Hippocampal formation (tissue), 2 donors: ENCODE data around the gene ZNF358.
"Not testable (repeated sequence)": the region's sequence is repeated elsewhere in the genome, so short reads cannot be mapped to it uniquely, and the experiment has no call there.

Experiments used
- DNase-seq, 2 donors: peaks; one replicate each; lab custom pipeline; 2025; lab: John Stamatoyannopoulos, UW

Gene ZNF358

GRCh38 chr19:7535998-7536695 lies 20.2 kb downstream of the ZNF358 start:
- no peak for DNase-seq

DNA sequence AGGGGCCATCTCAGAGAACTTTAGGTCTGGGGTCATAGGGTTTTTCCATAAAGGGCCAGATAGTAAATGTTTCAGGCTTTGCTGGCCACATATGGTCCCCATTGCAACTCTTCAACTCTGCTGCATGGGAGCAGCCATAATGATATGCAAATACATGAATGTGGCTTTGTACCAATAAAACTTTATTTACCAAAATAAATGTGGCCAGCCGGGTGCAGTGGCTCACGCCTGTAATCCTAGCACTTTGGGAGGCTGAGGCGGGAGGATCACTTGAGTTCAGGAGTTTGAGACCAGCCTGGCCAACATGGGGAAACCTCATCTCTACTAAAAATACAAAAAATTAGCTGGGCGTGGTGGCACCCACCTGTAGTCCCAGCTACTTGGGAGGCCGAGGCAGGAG lies 23.1 kb downstream of the ZNF358 start:
- DNase-seq: not testable (repeated sequence)

GRCh38 chr19:7539827-7540425 lies 24.0 kb downstream of the ZNF358 start:
- DNase-seq: no peak

- DNase-seq: no peak
Measured at GRCh38 chr19:7540761-7541474, 25.0 kb downstream of the ZNF358 start.

DNA sequence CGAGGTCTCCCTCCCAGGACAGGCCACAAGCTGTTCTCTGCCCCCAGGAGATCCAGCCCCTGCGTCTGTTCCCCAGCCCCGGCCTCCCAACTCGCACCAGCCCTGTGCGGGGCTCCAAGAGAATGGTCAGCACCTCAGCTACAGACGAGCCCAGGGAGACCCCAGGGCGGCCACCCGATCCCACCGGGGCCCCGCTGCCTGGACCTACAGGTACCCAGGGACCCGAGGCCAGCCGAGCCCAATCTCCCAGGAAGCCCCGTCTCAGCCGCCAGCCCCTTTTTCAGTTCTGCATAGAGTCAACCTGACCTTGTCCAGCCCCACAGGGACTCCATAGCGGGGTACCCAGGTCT lies 25.5 kb downstream of the ZNF358 start:
- DNase-seq: no peak

DNA sequence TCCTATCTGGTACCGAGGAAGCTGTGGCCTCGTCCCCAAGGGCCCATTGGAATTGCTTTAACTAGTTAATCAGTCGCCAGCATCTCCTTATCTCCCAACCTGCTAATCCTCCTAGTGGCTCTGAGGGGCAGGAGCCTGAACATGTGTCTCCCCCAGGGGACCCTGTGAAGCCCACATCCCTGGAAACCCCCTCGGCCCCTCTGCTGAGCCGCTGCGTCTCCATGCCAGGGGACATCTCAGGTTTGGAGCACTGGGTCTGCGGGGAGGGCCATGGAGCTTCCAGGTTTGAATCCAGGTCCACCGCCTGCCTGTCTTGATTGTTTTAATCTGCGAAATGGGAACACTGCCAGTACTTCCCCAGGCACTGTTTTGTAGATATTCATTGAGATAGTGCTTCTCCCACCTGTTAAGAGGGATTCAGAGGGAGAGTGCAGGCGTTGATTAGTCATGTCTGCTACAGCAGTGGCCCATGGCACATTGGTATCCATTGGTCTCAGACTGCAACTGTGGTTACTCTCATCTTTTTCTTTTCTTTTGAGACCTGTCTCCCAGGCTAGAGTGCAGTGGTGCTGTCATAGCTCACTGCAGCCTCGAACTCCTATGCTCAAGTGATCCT lies 26.0 kb downstream of the ZNF358 start:
- no peak for DNase-seq

GRCh38 chr19:7542556-7543348 lies 26.8 kb downstream of the ZNF358 start:
- no peak for DNase-seq

- peak in 1 of 2 donors; percentile 10 for DNase-seq
Measured at GRCh38 chr19:7544626-7545025, 28.7 kb downstream of the ZNF358 start.

GRCh38 chr19:7545300-7545699 lies 29.4 kb downstream of the ZNF358 start:
- DNase-seq: no peak

- DNase-seq: no peak
Measured at GRCh38 chr19:7545904-7546303, 30.0 kb downstream of the ZNF358 start.

GRCh38 chr19:7547159-7547558 lies 31.3 kb downstream of the ZNF358 start:
- no peak for DNase-seq

DNA sequence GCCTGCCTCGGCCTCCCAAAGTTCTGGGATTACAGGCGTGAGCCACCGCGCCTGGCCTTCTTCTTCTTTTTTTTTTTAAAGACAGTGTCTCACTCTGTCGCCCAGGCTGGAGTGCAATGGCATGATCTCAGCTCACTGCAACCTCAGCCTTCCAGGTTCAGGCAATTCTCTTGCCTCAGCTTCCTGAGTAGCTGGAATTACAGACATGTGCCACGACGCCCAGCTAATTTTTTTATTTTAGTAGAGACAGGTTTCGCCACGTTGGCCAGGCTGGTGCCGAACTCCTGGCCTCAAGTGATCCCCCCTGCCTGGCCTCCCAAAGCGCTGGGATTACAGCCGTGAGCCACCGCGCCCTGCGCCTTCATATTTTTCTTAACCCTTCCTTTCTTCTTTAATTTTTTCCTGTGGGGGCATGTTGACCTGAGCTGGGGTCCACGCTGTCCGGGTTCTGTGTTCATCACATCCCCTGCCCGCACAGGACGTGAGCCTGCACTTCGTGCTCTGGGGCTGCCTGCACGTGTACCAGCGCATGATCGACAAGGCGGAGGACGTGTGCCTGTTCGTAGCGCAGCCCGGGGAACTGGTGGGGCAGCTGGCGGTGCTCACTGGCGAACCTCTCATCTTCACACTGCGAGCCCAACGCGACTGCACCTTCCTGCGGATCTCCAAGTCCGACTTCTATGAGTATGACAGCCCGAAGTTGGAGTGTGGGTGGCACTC lies 33.7 kb downstream of the ZNF358 start:
- no peak for DNase-seq

- no peak for DNase-seq
Measured at GRCh38 chr19:7550169-7550770, 34.4 kb downstream of the ZNF358 start.

DNA sequence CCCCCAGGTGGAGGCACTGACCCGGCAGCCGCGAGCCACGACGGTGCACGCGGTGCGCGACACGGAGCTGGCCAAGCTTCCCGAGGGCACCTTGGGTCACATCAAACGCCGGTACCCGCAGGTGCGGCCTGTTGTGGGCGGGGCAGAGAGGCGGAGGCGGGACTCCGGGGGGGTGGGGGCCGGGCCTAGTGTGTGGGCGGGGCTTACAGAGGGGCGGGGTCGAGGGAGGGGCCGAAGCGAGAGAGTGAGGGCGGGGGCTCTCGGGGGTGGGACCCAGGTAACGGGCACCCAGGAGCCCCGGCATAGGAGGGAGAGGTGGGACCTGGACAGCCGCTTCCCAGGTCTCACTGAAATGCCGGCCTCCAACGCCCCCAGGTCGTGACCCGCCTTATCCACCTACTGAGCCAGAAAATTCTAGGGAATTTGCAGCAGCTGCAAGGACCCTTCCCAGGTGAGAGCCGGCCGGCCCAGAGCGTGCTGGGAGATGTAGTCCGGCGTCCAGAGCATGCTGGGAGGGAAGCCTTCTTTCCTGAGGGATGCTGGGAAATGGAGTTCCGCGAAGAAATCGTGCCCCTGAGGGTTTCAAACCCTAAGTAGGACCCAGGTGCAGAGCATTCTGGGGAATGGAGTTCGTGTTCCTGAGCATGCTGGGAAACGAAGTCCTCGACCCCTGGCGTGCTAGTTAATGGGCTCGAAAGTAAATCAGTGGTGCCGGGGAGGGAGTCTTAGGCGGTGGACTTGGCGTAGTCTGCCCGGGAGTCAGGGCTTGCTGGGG lies 35.3 kb downstream of the ZNF358 start:
- peak; percentile 37 to 45 for DNase-seq

DNA sequence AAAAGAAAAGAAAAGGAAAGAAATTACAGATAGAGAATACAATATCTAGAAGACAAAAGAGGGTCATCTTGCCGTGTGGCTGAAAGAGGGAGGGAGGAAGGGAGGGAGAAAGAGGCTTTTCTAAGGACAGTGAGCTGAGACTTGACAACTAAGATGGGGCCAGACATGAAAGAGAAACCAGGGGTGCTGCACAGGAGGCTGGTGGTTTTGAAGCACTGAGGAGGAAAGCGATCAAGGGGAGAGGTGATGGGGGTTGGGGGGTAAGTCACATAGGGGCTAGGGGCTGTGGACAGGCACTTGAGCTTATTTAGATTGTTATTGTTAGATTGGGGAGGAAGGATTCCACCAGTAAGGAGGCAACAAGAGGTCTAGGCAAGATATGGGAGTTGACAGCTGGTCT lies 36.9 kb downstream of the ZNF358 start:
- DNase-seq: no peak

DNA sequence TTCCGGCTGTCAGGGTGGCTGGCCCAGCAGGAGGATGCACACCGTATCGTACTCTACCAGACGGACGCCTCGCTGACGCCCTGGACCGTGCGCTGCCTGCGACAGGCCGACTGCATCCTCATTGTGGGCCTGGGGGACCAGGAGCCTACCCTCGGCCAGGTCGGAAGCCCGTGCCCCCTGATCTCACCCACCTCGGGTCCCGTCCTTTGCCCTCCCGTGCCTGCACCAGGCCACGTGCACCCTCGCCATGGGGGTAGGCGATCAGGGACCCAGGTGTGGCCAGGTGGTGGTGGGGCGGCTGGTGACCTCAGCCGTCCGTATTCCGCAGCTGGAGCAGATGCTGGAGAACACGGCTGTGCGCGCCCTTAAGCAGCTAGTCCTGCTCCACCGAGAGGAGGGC lies 38.7 kb downstream of the ZNF358 start:
- DNase-seq: no peak

DNA sequence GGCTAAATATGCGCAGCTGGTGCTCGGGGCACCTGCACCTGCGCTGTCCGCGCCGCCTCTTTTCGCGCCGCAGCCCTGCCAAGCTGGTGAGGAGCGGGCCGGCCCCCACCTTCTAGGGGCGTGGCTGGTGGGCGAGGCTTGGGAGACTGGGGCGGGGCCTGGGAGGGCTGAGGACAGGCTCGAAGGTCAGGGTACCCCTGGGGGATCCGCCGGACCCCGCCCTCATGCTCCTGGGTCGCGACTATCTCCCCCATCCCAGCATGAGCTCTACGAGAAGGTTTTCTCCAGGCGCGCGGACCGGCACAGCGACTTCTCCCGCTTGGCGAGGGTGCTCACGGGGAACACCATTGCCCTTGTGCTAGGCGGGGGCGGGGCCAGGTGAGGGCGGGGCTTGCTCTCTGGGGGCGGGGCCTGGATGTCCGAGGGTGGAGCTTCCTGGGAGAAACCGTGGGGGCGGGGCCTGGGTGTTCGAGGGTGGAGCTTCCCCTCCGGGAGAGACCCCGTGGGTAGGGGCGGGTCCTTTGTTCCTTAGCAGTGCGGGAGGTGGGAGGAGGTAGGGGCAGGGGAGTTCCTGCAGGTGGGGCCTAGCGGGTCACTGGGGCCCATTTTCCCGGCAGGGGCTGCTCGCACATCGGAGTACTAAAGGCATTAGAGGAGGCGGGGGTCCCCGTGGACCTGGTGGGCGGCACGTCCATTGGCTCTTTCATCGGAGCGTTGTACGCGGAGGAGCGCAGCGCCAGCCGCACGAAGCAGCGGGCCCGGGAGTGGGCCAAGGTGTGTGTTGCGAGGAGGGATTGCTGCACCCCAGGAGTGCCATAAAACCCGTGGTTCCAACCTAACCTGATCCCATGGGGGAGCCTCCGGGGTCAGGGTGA lies 39.3 kb downstream of the ZNF358 start:
- no peak for DNase-seq

DNA sequence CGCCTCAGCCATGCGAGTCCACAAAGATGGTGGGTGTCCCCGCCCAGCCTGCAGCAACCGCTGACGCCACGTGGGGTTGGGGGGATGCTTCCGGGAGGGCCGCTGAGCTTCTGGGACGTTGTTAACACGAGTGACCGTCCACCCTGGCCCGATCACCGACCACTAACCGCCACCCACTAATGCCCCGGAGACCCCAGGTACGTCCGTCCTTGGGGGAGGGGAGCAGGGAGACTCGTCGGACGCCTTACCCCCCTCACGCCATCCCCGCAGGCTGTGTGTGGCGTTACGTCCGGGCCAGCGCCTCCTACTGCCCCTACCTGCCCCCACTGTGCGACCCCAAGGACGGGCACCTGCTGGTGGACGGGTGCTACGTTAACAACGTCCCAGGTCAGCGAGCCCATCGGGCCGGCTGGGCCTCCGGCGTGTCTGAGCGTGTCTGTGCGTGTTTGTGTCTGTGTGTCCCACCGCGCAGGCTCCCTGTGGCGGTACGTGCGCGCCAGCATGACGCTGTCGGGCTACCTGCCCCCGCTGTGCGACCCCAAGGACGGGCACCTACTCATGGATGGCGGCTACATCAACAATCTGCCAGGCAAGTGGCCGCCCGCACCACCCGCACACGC lies 40.9 kb downstream of the ZNF358 start:
- no peak for DNase-seq

DNA sequence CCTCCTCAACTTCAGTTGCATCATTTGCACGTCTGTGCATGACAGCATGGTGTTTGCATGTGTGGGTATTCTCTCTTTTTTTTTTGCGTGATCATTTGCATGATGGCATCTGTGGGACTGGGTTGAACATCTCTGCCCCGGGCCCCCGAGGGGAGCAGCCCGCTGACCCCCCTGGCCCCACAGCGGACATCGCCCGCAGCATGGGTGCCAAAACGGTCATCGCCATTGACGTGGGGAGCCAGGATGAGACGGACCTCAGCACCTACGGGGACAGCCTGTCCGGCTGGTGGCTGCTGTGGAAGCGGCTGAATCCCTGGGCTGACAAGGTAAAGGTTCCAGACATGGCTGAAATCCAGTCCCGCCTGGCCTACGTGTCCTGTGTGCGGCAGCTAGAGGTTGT lies 42.8 kb downstream of the ZNF358 start:
- no peak for DNase-seq
